Measurements from ENCODE around the gene FBXL4.

Gene FBXL4

DNA sequence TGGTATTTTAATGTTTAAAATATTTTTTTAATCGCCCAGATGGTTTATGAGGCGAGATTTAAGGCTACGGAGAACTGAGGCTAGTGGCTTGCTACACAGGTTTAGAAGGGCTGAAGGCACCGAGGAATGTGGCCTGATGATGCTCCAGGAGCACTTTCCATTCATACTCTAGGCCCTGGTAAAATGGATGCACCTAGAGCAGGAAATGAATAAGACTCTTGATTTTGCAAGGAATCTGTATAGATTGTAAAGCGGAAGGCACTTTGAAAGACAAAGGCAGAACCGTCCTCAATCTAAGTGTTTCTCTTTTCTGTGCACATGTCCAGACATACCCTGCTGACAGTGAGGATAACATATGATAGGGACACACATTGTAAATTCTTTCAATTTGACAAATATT lies 83.2 kb downstream of the FBXL4 start:
- no peaks in the 10 kb centered on the region for H3K36me3 ChIP-seq (ENCODE audit: control insufficient read depth, insufficient read depth, low read length)
- DNase-seq = no peak
- H3K9me3 ChIP-seq (ENCODE audit: control insufficient read depth, low read length) = no peaks in the 10 kb centered on the region
- no peak overlapping the region for H3K4me3 ChIP-seq (ENCODE audit: insufficient read depth, low read depth, low read length, poor library complexity, severe bottlenecking)
- no peak overlapping the region for H3K27ac ChIP-seq (ENCODE audit: insufficient read depth, low read length, poor library complexity, severe bottlenecking)
- no peaks in the 10 kb centered on the region for H3K4me1 ChIP-seq (ENCODE audit: control insufficient read depth, insufficient read depth, low read length, poor library complexity, severe bottlenecking)
- no peaks in the 10 kb centered on the region for H3K27me3 ChIP-seq (replicated peaks; ENCODE audit: control insufficient read depth, insufficient read depth, low read length, poor library complexity, severe bottlenecking)

DNA sequence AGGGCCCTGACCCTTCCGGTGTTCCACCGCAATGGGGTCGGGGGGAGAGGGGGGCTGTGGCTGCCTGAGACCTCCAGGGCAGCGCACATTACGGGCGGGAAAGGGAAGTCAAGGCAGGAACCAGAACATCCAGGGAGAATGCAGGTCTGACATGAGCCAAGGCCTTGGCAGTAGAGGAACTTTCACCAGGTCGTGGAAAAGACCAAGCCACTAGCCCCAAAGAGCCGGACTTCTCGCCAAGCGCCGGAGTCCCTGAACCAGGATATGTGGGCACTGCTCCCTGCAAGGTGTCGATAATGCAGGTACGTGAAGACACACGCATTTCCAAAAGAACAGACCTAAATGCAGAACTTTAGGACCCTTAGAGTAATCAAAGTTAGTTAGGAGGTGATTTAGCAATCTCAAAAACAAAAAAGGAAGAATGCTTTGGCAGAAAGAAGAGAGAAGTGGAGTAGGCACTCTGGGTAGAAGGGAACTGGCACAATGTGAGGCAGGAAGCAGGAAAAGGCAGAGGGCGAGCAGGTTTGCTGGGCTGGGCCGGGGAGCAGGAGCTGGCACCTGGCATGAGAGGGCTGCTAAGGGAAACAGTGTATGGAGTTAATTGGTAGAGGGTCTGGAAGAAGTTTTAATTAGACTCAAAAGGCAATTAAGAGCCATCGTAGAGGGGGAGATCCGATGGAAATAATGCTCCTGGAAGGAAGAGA lies 99.1 kb downstream of the FBXL4 start:
- no peak overlapping the region for H3K4me3 ChIP-seq (ENCODE audit: insufficient read depth, low read depth, low read length, poor library complexity, severe bottlenecking)
- H3K27me3 ChIP-seq (replicated peaks; ENCODE audit: control insufficient read depth, insufficient read depth, low read length, poor library complexity, severe bottlenecking) = peaks cover 50% of the 10 kb centered on the region
- no peaks in the 10 kb centered on the region for H3K36me3 ChIP-seq (ENCODE audit: control insufficient read depth, insufficient read depth, low read length)
- DNase-seq = no peak
- no peak overlapping the region for H3K27ac ChIP-seq (ENCODE audit: insufficient read depth, low read length, poor library complexity, severe bottlenecking)
- H3K9me3 ChIP-seq (ENCODE audit: control insufficient read depth, low read length) = no peaks in the 10 kb centered on the region
- peaks cover 29% of the 10 kb centered on the region for H3K4me1 ChIP-seq (ENCODE audit: control insufficient read depth, insufficient read depth, low read length, poor library complexity, severe bottlenecking)

DNA sequence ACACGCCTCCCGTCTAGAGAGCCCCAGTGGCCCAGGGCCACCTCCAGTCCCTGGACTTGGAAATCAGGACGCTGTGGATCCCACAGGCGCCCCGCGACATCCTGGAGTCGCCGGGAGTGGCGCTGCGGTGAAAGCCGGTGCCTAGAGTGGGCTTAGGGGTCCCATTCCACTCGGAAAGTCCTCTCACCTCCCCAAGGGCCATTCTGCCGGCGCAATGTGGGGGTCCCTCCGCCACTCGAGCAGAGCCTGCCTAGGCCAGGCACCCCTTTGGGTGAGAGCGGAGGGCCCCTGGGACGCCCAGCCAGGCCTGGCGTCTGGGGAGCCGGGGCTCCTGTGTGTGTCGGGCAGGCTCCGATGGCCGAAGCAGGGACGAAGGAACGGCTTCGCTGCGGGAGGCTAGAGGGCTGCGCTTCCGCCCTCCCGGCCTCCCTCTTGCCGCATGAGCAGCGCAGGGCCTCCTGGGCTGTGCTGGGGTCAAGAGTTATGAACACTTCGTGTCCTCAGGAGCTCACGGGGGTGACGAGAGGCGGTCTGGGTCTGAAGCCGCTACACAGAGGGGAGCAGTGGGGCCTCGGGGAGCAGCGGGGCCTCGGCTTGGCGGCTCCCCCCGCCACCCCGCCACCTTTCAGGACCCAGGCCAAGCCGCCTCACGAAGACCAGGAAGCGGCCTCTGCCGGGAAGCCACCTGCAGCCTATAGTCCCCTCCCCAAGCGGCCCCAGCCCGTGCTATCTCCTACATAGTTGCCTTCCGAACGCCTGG lies 99.8 kb downstream of the FBXL4 start:
- no peak overlapping the region for H3K4me3 ChIP-seq (ENCODE audit: insufficient read depth, low read depth, low read length, poor library complexity, severe bottlenecking)
- H3K9me3 ChIP-seq (ENCODE audit: control insufficient read depth, low read length) = no peaks in the 10 kb centered on the region
- H3K36me3 ChIP-seq (ENCODE audit: control insufficient read depth, insufficient read depth, low read length) = no peaks in the 10 kb centered on the region
- no peak overlapping the region for H3K27ac ChIP-seq (ENCODE audit: insufficient read depth, low read length, poor library complexity, severe bottlenecking)
- peaks cover 29% of the 10 kb centered on the region for H3K4me1 ChIP-seq (ENCODE audit: control insufficient read depth, insufficient read depth, low read length, poor library complexity, severe bottlenecking)
- DNase-seq = no peak
- H3K27me3 ChIP-seq (replicated peaks; ENCODE audit: control insufficient read depth, insufficient read depth, low read length, poor library complexity, severe bottlenecking) = peaks cover 58% of the 10 kb centered on the region

DNA sequence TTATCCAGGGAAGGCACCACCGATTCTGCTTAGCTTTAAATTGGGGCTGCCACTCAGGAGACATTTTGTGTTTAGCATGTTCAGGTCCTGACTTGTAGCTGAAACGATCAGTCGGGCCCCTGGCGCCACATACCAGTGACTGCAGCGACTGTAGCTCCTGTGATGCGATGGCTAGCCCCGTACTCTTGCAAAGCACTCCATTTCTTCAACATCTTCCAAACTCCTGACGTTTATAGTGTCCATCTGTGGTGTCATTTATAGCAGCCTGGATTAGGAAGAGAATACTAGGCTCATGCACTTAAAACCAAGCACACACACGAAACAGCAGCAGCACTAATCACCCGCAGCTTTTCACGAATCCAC lies 100.3 kb downstream of the FBXL4 start:
- H3K4me3 ChIP-seq (ENCODE audit: insufficient read depth, low read depth, low read length, poor library complexity, severe bottlenecking) = no peak overlapping the region
- H3K27ac ChIP-seq (ENCODE audit: insufficient read depth, low read length, poor library complexity, severe bottlenecking) = no peak overlapping the region
- DNase-seq = no peak
- no peaks in the 10 kb centered on the region for H3K9me3 ChIP-seq (ENCODE audit: control insufficient read depth, low read length)
- H3K27me3 ChIP-seq (replicated peaks; ENCODE audit: control insufficient read depth, insufficient read depth, low read length, poor library complexity, severe bottlenecking) = peaks cover 63% of the 10 kb centered on the region
- H3K4me1 ChIP-seq (ENCODE audit: control insufficient read depth, insufficient read depth, low read length, poor library complexity, severe bottlenecking) = peaks cover 29% of the 10 kb centered on the region
- no peaks in the 10 kb centered on the region for H3K36me3 ChIP-seq (ENCODE audit: control insufficient read depth, insufficient read depth, low read length)

DNA sequence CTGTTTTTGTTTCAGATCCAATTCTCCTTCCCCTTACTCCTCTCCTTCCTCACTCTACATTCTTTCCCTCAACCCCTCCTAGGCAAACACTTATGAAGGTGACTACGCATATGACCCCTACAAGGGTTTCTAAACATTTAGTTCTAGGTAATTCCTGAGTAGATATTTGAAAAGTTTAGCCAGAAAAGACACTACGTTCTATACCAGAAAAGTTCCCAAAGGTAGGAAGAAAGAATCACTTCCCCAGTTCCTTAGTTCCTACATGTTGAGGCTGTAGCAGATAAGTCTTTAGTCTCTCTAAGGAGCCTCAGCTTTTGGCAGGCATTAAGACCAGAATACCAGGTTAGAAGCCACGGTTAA lies 101.7 kb downstream of the FBXL4 start:
- Histone ChIP-seq H3K27me3 (replicated peaks; ENCODE audit: control insufficient read depth, insufficient read depth, low read length, poor library complexity, severe bottlenecking) (peaks cover 73% of the 10 kb centered on the region), H3K4me3 (ENCODE audit: insufficient read depth, low read depth, low read length, poor library complexity, severe bottlenecking) (no peak overlapping the region)

DNA sequence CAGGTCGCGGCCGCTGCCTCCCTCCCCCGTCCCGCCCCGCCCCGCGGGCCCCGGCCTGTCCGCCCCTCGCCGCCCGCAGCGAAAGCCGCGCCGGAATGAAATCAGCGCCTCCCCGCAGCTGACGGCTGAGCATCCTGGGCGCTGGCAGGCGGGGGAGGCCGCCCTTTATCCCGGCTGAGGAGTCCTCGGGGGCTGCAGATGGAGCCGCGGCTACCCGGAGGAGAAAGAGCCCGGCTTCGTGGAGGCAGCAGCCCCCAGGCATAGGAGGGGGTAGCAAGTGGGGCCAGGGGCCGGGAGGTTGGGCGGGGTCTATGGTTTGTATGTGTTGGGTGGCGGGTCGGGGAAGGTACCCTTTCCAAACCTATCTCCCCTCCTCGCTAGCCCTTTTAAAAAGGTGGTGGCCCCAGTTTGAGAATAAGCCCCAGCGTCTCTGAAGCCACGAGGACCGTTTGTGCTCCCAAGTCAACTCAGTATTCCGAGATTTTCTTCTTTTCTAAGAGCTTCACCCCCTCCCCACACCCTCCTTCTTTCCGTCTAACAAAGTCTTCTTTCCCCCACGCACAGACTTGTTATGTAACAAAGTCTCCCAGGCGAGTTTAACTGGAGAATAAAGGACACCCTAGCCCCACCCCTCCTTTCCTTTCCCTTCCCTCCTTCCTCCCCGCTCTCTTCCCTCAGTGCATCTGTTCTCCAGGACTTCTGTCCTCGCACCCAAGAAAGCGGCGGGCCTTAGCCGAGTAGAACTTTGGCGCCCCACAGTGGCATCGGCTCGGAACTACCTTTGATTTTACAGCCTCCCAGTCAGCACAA lies 102.3 kb downstream of the FBXL4 start:
- no peaks in the 10 kb centered on the region for H3K9me3 ChIP-seq (ENCODE audit: control insufficient read depth, low read length)
- H3K27ac ChIP-seq (ENCODE audit: insufficient read depth, low read length, poor library complexity, severe bottlenecking) = no peak overlapping the region
- peak overlapping the region; percentile 17 for H3K4me3 ChIP-seq (ENCODE audit: insufficient read depth, low read depth, low read length, poor library complexity, severe bottlenecking)
- peaks cover 79% of the 10 kb centered on the region for H3K27me3 ChIP-seq (replicated peaks; ENCODE audit: control insufficient read depth, insufficient read depth, low read length, poor library complexity, severe bottlenecking)
- DNase-seq = peak in 1 of 3 donors; percentile 37
- no peaks in the 10 kb centered on the region for H3K36me3 ChIP-seq (ENCODE audit: control insufficient read depth, insufficient read depth, low read length)
- peaks cover 29% of the 10 kb centered on the region for H3K4me1 ChIP-seq (ENCODE audit: control insufficient read depth, insufficient read depth, low read length, poor library complexity, severe bottlenecking)

More for the DNA sequence above, 101.7 kb downstream of the FBXL4 start:
- Histone ChIP-seq H3K27ac (ENCODE audit: insufficient read depth, low read length, poor library complexity, severe bottlenecking) (no peak overlapping the region), H3K9me3 (ENCODE audit: control insufficient read depth, low read length) (no peaks in the 10 kb centered on the region), H3K36me3 (ENCODE audit: control insufficient read depth, insufficient read depth, low read length) (no peaks in the 10 kb centered on the region), H3K4me1 (ENCODE audit: control insufficient read depth, insufficient read depth, low read length, poor library complexity, severe bottlenecking) (peaks cover 29% of the 10 kb centered on the region)
- DNase-seq = no peak

DNA sequence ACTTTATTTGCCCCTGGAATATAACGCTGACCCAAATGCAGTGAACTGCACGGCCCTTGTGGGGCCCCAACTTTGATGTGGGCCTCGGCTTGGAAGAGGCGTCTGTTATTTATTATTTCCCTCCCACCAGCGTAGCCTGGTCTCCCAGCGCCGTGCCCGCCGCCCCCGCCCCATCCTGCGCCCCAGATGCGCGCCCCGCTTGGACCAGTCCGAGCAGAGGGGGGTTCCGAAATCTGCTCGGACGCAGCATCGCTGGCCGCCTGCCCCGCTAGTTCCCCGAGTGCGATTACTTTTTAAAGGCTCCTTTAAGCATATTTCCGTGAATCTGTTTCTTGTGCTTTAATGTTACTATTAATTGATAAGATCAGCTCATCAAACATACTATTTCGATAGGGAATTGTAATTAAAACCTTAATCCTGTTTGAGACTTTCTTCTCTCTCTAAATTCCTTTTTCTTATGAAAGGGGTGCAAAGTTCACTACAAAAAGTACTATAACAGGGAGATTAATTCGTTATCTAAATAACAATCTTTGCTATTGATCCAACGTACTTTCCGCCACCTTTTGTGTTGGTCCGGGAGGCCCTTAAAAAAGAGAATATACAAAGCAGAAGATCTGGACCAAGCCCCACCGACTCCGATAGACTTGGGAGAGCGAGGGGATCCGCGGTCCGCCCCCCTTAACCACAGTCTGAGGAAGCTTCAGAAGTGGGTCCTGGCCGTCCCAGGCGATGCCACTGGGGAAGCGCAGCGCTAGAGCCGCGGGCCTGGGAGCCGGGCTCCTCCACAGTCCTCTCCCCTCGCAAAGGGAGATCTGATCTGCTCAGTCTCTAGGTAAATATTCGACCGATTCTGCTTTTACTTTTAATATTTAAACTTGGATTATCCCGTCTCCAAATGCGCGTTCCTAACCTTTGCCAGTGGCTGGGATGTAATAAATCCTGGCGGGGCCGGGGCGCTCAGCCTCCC lies 103.2 kb downstream of the FBXL4 start:
- H3K4me3 ChIP-seq (ENCODE audit: insufficient read depth, low read depth, low read length, poor library complexity, severe bottlenecking) = no peak overlapping the region
- H3K27me3 ChIP-seq (replicated peaks; ENCODE audit: control insufficient read depth, insufficient read depth, low read length, poor library complexity, severe bottlenecking) = peaks cover 88% of the 10 kb centered on the region
- peaks cover 29% of the 10 kb centered on the region for H3K4me1 ChIP-seq (ENCODE audit: control insufficient read depth, insufficient read depth, low read length, poor library complexity, severe bottlenecking)
- no peaks in the 10 kb centered on the region for H3K9me3 ChIP-seq (ENCODE audit: control insufficient read depth, low read length)
- DNase-seq = no peak
- H3K36me3 ChIP-seq (ENCODE audit: control insufficient read depth, insufficient read depth, low read length) = no peaks in the 10 kb centered on the region
- no peak overlapping the region for H3K27ac ChIP-seq (ENCODE audit: insufficient read depth, low read length, poor library complexity, severe bottlenecking)

DNA sequence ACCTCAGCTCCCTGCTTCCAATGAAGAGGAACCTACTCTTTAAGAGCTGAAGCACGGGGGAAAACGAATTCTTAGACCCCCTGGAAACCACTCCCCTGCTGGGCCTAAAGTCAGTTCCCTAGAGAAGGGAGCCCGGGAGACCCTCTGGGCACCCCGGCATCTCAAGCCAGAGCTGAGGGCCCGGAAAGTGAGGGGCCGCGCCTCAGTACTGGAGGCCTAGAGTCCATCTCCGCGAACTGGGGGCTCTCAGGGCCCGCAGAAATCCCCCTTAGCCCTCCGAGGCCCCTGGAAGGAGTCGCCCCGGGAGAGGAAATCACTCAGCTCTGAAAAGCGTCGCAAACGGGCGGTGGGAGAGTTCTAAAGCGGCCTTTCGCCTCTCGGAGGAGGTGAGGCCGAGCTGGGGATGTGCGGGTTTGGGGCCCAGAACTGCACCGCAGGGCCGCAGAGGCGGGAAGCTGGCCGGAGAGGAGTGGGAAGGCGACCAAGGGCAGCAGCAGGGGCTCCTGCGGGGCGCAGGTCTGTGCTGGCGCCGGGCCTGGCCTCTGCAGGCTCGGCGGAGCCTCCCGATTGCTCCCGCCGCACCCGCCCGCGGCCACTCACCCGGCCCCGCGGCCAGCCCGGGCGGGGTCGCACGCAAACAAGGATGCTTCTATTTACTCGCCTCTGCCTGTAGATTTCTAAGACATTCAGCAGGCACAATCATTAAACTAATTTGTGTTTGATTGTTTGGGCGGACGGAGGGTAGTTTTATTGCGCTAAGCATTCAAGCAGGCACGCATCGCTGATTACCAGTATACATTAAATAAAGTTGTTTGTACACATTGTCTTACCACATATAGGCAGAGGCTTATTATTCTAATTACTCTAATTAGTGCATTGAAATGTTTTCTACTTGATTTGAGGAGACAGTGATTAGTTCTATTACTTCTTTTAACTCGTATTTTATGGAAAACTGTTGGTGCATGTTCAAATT lies 104.2 kb downstream of the FBXL4 start:
- Histone ChIP-seq H3K27ac (ENCODE audit: insufficient read depth, low read length, poor library complexity, severe bottlenecking) (no peak overlapping the region), H3K4me1 (ENCODE audit: control insufficient read depth, insufficient read depth, low read length, poor library complexity, severe bottlenecking) (peaks cover 29% of the 10 kb centered on the region), H3K36me3 (ENCODE audit: control insufficient read depth, insufficient read depth, low read length) (no peaks in the 10 kb centered on the region), H3K27me3 (replicated peaks; ENCODE audit: control insufficient read depth, insufficient read depth, low read length, poor library complexity, severe bottlenecking) (peaks cover 92% of the 10 kb centered on the region), H3K4me3 (ENCODE audit: insufficient read depth, low read depth, low read length, poor library complexity, severe bottlenecking) (no peak overlapping the region), H3K9me3 (ENCODE audit: control insufficient read depth, low read length) (no peaks in the 10 kb centered on the region)
- DNase-seq = no peak
